ENCODE measurements around the gene ALDH1B1. TPM values are rescaled to one million over a fixed set of nuclear protein-coding genes. Genes with fewer than 3 reads are reported as not detected.

ALDH1B1 gene
- total and polyA plus RNA-seq, 12 donors, result 4.0 to 30.2 (median 17.2) TPM

DNA sequence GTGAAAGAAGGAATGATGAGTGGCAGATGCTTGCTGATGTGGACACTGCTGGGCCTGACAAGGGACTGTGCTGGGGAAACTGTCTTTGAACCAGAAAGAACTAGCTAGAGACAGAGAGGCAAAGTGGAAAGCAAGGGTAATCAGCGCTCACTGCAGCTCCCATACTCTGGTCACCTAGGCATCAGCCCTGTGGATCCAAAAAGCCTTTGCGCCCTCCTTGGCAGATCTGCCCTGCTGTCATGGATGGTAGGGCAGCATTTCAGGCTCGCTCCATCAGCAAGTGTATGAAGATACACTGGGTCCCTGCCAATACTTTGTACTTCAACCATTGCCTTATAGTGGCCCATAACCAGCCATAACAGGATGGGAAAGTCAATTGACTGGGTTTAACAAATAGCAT is 6.6 kb upstream of the ALDH1B1 start:
- intact Hi-C loops (cut with DNase I), result no loop called here
- peaks cover 0 to 16% (median 5%) of the 10 kb centered on the region in 11 donors for H3K9me3 ChIP-seq
- TF ChIP-seq, protein P1, sequence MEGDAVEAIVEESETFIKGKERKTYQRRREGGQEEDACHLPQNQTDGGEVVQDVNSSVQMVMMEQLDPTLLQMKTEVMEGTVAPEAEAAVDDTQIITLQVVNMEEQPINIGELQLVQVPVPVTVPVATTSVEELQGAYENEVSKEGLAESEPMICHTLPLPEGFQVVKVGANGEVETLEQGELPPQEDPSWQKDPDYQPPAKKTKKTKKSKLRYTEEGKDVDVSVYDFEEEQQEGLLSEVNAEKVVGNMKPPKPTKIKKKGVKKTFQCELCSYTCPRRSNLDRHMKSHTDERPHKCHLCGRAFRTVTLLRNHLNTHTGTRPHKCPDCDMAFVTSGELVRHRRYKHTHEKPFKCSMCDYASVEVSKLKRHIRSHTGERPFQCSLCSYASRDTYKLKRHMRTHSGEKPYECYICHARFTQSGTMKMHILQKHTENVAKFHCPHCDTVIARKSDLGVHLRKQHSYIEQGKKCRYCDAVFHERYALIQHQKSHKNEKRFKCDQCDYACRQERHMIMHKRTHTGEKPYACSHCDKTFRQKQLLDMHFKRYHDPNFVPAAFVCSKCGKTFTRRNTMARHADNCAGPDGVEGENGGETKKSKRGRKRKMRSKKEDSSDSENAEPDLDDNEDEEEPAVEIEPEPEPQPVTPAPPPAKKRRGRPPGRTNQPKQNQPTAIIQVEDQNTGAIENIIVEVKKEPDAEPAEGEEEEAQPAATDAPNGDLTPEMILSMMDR (IDR thresholded peaks at IDR 0.05), result no peak
- DNase-seq (no peak), ATAC-seq (no peak)
- H3K4me1 ChIP-seq, result peaks cover 0 to 15% (median 3%) of the 10 kb centered on the region in 9 donors
- H3K4me3 ChIP-seq, result no peak overlapping the region
- 89 to 95% methylated on average over 3 of the region's 3 CpGs for WGBS, 2 donors
- H3K27ac ChIP-seq, result no peak overlapping the region
- no peaks in the 10 kb centered on the region for H3K36me3 ChIP-seq
- H3K27me3 ChIP-seq, result no peaks in the 10 kb centered on the region

DNA sequence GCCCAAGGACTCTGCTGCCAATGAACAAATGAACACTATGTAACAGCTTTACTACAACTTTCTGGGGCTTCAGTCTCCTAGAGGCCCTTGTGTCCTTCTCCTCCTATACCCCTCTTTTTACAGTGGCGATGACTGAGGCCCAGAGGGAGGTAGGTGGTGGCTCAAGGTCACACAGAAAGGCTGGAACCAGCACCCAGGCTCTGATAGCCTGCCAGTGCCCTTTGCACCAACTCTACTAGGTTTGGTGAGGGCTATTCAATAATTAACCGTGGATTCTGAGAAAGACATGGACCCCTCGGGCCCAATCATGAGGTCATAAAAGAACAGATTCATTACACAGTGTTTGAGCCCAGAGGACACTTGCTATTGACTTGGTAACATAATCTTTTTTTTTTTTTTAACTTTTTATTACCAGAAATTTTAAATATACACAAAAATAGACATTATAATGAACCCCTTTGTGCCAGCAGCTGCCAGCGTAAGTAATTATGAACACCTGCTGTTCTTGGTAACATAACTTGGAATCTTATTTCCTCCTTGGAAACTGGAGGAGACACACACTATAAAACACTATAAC is 6.1 kb upstream of the ALDH1B1 start:
- Histone ChIP-seq H3K27me3 (no peaks in the 10 kb centered on the region), H3K4me1 (peaks cover 0 to 11% (median 3%) of the 10 kb centered on the region in 9 donors), H3K36me3 (no peaks in the 10 kb centered on the region), H3K4me3 (no peak overlapping the region), H3K9me3 (peaks cover 0 to 16% (median 5%) of the 10 kb centered on the region in 11 donors), H3K27ac (no peak overlapping the region)
- intact Hi-C loops (cut with DNase I), result no loop called here
- ATAC-seq (no peak), DNase-seq (no peak)
- WGBS, 2 donors, result 93% methylated on average over 4 of the region's 4 CpGs
- TF ChIP-seq, protein P1 (IDR thresholded peaks at IDR 0.05), result no peak

DNA sequence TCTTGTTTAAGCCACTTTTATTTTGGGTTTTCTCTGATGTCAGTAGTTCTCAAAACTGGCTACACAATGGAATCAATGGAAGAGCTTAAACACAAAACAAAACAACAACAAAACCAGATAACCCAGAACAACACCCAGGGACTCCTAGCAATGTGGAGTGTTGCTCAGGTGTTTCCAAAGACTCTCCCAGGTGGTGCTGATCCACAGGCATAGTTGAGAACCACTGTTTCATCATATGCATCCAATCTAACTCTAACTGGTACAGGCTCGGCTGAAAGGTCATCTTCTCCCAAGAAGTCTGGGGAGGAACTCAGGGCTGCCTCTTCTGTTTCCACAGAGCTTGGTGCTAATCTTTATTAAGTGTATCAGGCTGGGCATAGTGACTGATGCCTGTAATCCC is 5.4 kb upstream of the ALDH1B1 start:
- 35 to 44% methylated on average over 1 of the region's 1 CpG for WGBS, 2 donors
- intact Hi-C loops (cut with DNase I), result no loop called here
- H3K4me1 ChIP-seq, result peaks cover 0 to 15% (median 7%) of the 10 kb centered on the region in 9 donors

DNA sequence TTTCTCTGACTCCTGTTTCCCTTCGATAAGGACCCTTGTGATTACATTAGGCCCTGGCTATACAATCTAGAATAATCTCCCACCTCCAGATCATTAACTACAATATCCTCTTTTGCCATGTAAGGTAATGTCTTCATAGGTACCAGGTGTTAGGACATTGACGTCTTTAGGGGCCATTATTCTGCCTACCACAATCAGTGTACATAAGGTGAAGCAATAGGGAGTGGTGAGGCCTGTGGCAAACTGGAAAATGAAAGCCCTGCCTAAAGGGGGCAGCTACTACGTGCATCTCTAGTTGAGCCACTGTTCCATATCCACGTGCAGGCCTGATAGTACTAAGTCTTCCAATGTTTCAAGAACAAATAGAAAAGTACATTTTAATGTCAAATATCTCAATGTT is 4.8 kb upstream of the ALDH1B1 start:
- TF ChIP-seq, protein P1 (IDR thresholded peaks at IDR 0.05), result no peak
- intact Hi-C loops (cut with DNase I), result no loop called here
- Histone ChIP-seq H3K4me3 (no peak overlapping the region), H3K9me3 (peaks cover 0 to 16% (median 5%) of the 10 kb centered on the region in 11 donors), H3K27ac (no peak overlapping the region), H3K36me3 (no peaks in the 10 kb centered on the region), H3K4me1 (peaks cover 0 to 18% (median 10%) of the 10 kb centered on the region in 9 donors), H3K27me3 (peaks cover 0 to 3% (median 0%) of the 10 kb centered on the region in 7 donors)
- no peak for ATAC-seq
- DNase-seq, result no peak
- WGBS, 2 donors, result 90 to 91% methylated on average over 4 of the region's 4 CpGs

More for the DNA sequence above, 5.4 kb upstream of the ALDH1B1 start:
- no peaks in the 10 kb centered on the region for H3K36me3 ChIP-seq
- TF ChIP-seq, protein P1 (IDR thresholded peaks at IDR 0.05), result no peak
- no peak for ATAC-seq
- peaks cover 0 to 16% (median 5%) of the 10 kb centered on the region in 11 donors for H3K9me3 ChIP-seq
- no peak overlapping the region for H3K27ac ChIP-seq
- H3K27me3 ChIP-seq, result peaks cover 0 to 3% (median 0%) of the 10 kb centered on the region in 7 donors
- DNase-seq, result no peak
- no peak overlapping the region for H3K4me3 ChIP-seq

All from heart right ventricle (tissue), 16 donors.